AG04450 (cell line): ENCODE measurements around the gene ABCD1. TPM values are rescaled to one million over a fixed set of nuclear protein-coding genes. Genes with fewer than 3 reads are reported as not detected.

Experiments used
- CTCF ChIA-PET: fragments of 300-600, 350-600 bp; formaldehyde crosslinking; extraction: SDS; loops from one replicate; lab custom pipeline; 2022; ENCODE audit warnings: antibody characterized with exemption, inconsistent platforms; lab: Charles Lee
- POLR2A ChIA-PET: fragments of 350-600 bp; formaldehyde crosslinking; extraction: SDS; loops from one replicate; lab custom pipeline; 2021; ENCODE audit warnings: antibody characterized with exemption, inconsistent platforms; lab: Yijun Ruan, JAX
- DNase-seq: peaks from one replicate; pipeline ENCODE4 v3.0.0-alpha.2; 2011; ENCODE audit warnings: low read depth, low spot score
- H3K27ac ChIP-seq: one replicate; pipeline ENCODE4 v1.5.1; 2012; ENCODE audit warnings: low read depth, low read length, control low read depth
- H3K27me3 ChIP-seq: one replicate; pipeline ENCODE4 v1.6.0; 2012; ENCODE audit warnings: low read length; ENCODE audit not compliant: control insufficient read depth, insufficient read depth
- H3K4me3 ChIP-seq: 2 replicates; pipeline ENCODE4 v1.5.1; 2011; ENCODE audit warnings: mild to moderate bottlenecking, low read depth, low read length, control low read depth
- H3K9me3 ChIP-seq: 2 replicates; pipeline ENCODE4 v1.5.1; 2012; ENCODE audit warnings: low read length; ENCODE audit not compliant: control insufficient read depth, insufficient read depth
- polyA plus RNA-seq: library from polyadenylated mRNA; depleted of rRNA; stranded (reverse); fragments of >200 nt; gene quantifications from 2 replicates; pipeline ENCODE4 v1.2.3, GENCODE V29; 2011
- TF ChIP-seq, protein P1 (sequence below): IDR thresholded peaks from 2 replicates; pipeline ENCODE4 v1.5.1; 2011; ENCODE audit warnings: low read depth, low read length, control low read depth, inconsistent platforms

The ABCD1 gene
- polyA plus RNA-seq, 1 experiment = 4.2 TPM

DNA sequence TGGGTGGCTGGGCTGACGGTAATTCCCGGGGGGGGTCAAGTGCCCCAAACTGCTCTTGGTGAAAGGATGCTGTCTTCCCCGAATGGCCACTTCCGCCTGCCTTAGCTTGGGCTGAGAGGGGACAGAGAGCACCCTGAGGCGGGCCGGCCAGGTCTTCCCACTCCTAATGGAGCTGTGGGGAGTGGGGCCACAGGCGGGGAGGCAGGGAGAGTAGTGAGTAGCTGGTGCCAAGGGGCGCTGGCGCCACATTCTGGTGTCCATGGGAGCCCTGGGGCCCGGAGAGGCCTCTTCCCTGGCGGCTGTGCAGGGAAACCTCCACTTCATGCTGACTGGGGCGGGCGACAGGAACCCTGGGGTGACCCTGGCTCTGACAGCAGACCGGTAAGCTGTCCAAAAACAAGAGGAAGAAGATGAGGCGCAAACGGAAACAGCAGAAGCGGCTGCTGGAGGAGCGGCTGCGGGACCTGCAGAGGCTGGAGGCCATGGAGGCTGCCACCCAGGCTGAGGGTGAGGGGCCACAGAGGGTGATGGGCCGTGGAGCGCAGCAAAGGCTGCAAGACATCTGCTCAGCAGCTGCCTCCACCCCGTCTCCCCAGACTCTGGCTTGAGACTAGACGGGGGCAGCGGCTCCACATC, 58.8 kb downstream of the ABCD1 start:
- ChIA-PET CTCF (no interaction called here), POLR2A (no interaction called here)
- H3K4me3 ChIP-seq = no peak overlapping the region
- TF ChIP-seq, protein P1, sequence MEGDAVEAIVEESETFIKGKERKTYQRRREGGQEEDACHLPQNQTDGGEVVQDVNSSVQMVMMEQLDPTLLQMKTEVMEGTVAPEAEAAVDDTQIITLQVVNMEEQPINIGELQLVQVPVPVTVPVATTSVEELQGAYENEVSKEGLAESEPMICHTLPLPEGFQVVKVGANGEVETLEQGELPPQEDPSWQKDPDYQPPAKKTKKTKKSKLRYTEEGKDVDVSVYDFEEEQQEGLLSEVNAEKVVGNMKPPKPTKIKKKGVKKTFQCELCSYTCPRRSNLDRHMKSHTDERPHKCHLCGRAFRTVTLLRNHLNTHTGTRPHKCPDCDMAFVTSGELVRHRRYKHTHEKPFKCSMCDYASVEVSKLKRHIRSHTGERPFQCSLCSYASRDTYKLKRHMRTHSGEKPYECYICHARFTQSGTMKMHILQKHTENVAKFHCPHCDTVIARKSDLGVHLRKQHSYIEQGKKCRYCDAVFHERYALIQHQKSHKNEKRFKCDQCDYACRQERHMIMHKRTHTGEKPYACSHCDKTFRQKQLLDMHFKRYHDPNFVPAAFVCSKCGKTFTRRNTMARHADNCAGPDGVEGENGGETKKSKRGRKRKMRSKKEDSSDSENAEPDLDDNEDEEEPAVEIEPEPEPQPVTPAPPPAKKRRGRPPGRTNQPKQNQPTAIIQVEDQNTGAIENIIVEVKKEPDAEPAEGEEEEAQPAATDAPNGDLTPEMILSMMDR = no peak
- H3K27ac ChIP-seq = no peak overlapping the region
- H3K9me3 ChIP-seq = no peaks in the 10 kb centered on the region
- DNase-seq = no peak
- H3K27me3 ChIP-seq = no peaks in the 10 kb centered on the region

DNA sequence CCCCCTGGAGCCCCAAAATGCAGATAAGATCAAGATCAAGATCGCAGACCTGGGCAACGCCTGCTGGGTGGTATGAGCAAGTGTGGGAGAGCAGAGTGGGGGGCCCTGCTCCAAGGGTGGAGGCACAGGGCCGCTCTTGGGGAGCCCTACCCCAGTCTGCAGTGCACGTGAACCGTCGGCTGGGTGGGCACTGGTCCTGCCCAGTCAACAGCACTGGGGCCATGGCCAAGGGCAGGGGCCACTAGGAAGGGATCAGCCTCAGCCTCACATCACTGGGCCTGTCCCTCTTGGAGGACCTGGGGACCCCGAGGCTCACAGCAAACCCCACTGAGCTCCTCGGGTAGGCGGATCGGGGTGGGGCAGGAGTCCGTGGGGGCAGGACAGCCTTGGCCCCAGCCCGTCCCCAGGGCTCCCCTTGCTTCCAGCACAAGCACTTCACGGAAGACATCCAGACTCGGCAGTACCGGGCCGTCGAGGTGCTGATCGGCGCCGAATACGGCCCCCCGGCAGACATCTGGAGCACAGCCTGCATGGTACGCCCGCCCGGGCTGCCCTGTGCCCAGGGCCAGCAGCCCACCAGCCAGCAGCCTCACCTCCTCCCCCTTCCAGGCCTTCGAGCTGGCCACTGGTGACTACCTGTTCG, 59.8 kb downstream of the ABCD1 start:
- DNase-seq = no peak
- Histone ChIP-seq H3K27me3 (no peaks in the 10 kb centered on the region), H3K27ac (no peak overlapping the region), H3K9me3 (no peaks in the 10 kb centered on the region), H3K4me3 (no peak overlapping the region)
- TF ChIP-seq, protein P1 = no peak
- ChIA-PET POLR2A (no interaction called here), CTCF (no interaction called here)

DNA sequence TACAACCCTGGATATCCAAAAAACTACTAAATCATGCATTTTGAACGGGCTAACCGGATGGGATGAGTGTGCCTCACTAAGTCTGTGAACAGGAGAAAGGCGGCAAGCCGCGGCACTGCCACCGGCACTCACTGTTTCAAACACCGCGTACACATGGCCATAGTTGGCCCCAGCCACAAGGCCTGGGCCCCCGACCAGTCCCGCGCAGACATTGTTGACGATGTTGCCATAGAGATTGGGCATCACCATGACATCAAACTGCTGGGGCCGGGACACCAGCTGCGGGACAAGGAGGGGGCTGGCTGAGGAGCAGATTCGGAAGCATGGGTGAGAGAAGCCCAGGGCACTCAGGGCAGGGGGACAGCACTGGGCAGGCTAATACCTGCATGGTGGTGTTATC, 62.0 kb downstream of the ABCD1 start:
- ChIA-PET CTCF (no interaction called here), POLR2A (no interaction called here)
- Histone ChIP-seq H3K4me3 (no peak overlapping the region), H3K27ac (no peak overlapping the region), H3K27me3 (no peaks in the 10 kb centered on the region), H3K9me3 (no peaks in the 10 kb centered on the region)
- DNase-seq = no peak
- TF ChIP-seq, protein P1 = no peak

DNA sequence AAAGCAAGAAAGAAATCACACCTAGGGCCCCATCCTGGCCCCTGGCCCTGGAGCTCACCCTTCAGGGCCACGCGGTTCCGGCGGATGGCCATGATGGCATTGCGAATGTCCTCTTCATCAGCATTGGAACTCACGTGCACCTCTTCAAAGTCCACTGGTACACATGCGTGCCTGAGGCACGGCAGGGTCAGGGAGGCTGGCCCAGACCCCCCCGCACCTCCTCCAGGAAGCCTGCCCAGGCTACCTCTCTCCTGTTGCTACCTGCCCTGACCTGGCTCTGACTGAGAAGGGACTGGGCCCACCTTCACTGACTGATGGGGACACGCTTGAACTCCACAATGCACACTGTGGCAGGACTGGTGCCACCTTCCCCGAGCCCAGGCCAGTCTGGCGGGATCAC, 65.0 kb downstream of the ABCD1 start:
- Histone ChIP-seq H3K27me3 (no peaks in the 10 kb centered on the region), H3K9me3 (no peaks in the 10 kb centered on the region; the same call in 1 of the 2 replicates), H3K4me3 (no peak overlapping the region), H3K27ac (no peak overlapping the region)
- ChIA-PET POLR2A (no interaction called here), CTCF (no interaction called here)
- TF ChIP-seq, protein P1 = no peak
- DNase-seq = no peak

DNA sequence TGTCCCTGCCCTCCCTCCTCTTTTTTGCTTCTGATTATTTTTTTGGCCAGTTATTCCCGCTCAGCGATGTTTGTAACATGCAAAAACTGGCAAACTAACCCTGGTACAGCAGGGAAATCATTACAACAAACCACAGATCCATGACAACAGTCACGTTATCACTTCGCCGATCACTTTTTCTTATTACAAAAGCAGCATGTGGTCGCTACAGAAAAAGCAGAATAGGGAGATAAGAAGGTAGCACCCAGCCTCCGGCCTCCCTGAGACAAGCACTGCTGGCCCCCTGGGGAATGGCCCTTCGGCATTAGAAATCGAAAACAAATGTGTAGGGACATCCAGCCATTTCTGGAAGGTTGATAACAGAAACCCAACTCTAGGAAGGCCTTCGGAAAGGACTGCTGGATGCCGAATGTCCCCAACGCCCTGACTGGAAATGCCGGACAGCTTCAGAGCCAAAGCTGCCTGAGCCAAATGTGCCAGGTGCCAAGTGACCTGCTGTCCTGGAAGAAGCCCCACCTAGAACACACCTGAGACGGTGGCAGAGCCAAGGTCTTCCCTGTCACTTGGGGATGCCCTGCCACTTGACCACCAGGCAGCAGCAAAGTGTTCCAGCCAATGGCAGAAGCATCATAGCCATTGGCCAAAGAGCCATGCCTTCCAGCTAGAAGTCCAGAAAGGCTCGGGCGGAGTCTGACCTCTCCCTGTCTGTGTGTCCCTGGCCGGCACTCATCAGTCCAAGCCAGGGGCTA, 66.6 kb downstream of the ABCD1 start:
- CTCF ChIA-PET = interaction anchor here (1.9 kb wide), 1 partner anchor 156 kb away, joined by 5 read pairs; no protein-coding TSS in a partner anchor
- POLR2A ChIA-PET = no interaction called here
- no peak for DNase-seq
- Histone ChIP-seq H3K27ac (no peak overlapping the region), H3K4me3 (no peak overlapping the region), H3K9me3 (no peaks in the 10 kb centered on the region; the same call in 1 of the 2 replicates), H3K27me3 (no peaks in the 10 kb centered on the region)
- TF ChIP-seq, protein P1 = no peak
